Stomach (tissue), 4 donors: Measurements from ENCODE around the gene AK9.

Experiments used
- CTCF ChIP-seq, 7 experiments: fragments of 450-650 bp in 4 of 7; fragments of 200-600 bp in 3 of 7; sonication (generic) in 3 of 7; IDR thresholded peaks; one replicate each; pipeline ENCODE4 v1.5.1; 2016 to 2019; ENCODE audit warnings: antibody characterized with exemption in 7 of 7, control low read depth in 2 of 7, mild to moderate bottlenecking in 1 of 7
- EP300 ChIP-seq: sonication (generic); formaldehyde crosslinking; IDR thresholded peaks from one replicate; pipeline ENCODE4 v1.6.1; 2017; ENCODE audit warnings: antibody characterized with exemption
- POLR2A ChIP-seq, 4 donors: fragments of 450-650 bp; IDR thresholded peaks; one replicate each; pipeline ENCODE4 v1.6.1; 2016; ENCODE audit warnings: antibody characterized with exemption in 4 of 4, control low read depth in 2 of 4, mild to moderate bottlenecking in 1 of 4, moderate library complexity in 1 of 4
- POLR2AphosphoS5 ChIP-seq, 3 donors: sonication (generic); formaldehyde crosslinking; IDR thresholded peaks; one replicate each; pipeline ENCODE4 v1.6.1; 2016; ENCODE audit warnings: antibody characterized with exemption in 3 of 3

DNA sequence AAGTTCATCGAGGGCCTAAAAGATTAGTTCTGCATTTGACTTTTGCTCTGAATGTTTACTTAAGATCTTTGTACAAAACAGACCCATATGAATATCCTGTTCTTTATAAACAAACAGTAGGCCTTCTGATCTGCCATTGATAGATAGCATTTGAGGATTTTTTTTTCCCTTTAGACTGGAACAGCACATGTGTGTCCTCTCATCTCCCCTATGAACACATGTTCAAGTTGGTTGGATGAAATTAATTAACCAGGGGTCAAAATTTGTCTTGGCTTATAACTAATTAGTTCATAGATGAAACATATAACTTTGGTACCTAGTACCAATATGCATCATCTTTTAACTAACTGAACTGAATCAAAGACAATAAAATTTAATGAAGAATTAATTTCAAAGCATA is 81.3 kb downstream of the AK9 start:
- TF ChIP-seq CTCF (IDR thresholded peaks at IDR 0.05): no peak
- TF ChIP-seq POLR2A (IDR thresholded peaks at IDR 0.05): no peak
- TF ChIP-seq POLR2AphosphoS5 (IDR thresholded peaks at IDR 0.05): no peak
- no peak for TF ChIP-seq EP300
